SK-MEL-5 (cell line): ENCODE data around the gene HMGN3. TPM values are rescaled to one million over a fixed set of nuclear protein-coding genes. Genes with fewer than 3 reads are reported as not detected.

Source experiments
- DNase-seq: peaks from one replicate; pipeline ENCODE4 v3.0.0-alpha.2; 2016; ENCODE audit warnings: low read depth, low spot score
- in situ Hi-C: cut with HindIII; loops from 2 replicates; pipeline ENCODE4 v1.10.0; 2016; ENCODE audit warnings: low sequenced_read_pairs, high pct_unique_total_duplicates, low pct_unique_long_range_greater_than_20kb
- total RNA-seq: library from RNA; depleted of rRNA; stranded (reverse); fragments of >200 nt; shearing (Covaris generic); gene quantifications from 2 replicates; pipeline ENCODE4 v1.2.3, GENCODE V29; 2014

Gene HMGN3
- total RNA-seq, 1 experiment from 2014 or later = 86.4 TPM

DNA sequence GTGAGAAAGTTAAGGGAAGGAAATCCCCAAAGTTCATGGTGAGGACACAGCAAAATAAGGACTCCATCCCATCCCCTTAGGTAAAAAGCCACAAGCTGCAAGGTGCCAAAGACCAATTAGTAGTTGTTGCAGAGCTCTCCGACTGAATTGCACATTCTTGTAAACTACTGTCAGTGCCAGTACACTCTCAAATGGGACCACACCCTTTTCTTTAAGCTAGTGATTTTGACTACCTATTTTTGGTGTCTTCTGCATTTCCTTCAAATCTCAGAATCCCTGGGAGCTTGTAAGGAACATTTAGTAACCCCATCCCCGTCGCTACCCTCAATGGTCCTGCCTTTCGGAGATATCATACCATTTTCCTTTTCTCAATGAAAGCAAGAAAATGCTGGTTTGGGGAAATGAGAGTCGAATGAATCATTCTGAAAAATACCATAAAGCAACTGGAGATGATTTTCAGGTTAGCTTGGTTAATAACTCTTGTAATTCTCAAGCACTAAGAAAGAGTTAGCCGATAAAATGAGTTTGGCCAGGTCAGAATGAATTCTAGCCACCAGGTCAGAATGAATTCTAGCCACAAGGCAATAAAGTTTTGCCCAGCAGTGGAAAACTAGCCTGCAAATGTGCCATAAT, 5.2 kb upstream of the HMGN3 start:
- in situ Hi-C loops = no loop called here
- no peak for DNase-seq

- in situ Hi-C loops = no loop called here
Measured at GRCh38 chr6:79238919-79239318, 4.4 kb upstream of the HMGN3 start.

DNA sequence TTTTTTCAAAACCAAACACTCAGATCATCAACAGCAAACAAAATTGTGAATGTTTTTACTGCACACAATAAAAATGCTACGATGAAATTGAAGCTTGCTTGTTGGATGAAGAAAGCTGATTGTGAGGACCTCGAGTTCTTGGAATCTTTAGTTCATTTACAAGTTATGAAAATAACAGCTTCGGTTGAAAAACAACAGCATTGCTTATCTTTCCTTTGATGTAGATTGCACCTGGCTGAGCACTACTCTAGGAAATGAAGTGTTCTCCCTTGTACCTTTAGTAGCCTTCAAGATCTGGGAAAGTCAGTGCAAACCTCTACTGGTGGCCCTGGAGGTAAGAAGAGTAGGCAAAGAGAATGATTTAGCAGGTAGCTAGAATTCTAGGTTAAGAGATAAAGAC, 2.2 kb upstream of the HMGN3 start:
- DNase-seq = no peak
- in situ Hi-C loops = no loop called here

More at GRCh38 chr6:79238919-79239318, 4.4 kb upstream of the HMGN3 start:
- no peak for DNase-seq

DNA sequence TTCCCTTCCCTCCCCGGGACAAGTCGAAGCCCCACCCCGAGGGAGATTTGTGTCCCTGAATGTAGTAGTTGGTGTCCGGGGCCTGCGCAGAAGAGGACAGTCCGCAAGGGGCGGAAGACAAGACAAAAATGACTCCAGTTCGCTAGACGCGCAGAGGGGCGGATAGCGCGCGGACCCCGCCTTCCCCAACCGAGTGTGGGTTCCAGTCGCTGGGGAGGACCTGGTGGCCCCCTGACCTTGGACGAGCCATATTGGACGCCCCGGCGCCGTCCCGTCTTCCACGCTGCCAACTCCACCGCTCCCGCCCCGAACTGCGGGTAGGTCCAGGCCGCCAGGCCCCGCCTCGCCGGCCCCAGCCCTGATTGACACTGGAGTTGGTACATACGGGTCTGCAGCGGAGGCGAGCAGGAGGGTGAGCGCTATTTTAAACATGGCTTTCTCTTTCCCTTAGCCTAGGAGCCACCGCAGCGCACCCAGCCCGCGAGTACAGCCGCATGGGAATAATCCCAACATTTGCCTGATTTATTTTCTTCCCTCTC, 802 bp downstream of the HMGN3 start:
- in situ Hi-C loops = no loop called here

DNA sequence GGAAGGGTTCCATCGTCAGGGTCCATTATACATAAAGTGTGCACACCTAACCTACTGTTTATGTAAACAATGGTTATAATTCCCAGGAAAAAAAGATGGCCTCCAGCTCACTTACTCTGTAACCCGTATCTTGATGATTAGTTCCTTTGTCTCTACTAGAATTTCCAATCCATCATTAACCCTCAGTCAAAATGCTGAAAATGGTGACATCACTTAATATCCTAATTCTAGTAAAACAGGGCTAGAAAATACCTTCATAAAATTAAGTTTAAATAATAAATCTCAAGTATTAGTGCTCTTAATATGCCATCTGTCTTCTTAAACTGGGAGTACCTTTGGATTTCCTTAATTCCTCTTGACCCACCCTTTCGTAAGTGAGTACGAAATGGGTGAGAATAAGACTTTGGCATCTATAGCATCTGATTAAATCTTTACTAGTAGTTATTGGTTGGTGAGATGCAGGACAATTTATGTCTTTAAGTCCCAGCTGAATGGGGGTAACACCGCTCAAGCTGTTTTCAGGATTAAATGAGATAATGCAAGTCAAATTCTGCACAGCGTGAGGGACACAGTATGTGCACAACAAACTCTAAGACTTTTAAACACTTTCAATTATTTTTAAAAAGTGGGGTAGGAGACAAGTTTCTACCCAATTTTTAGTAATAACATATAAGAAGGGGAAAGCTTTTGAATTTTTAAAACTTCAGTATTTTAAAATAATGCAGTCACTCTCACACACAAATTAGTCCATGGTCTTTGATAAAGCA, 1.6 kb downstream of the HMGN3 start:
- no peak for DNase-seq
- in situ Hi-C loops = no loop called here

More for the DNA sequence above, 802 bp downstream of the HMGN3 start:
- DNase-seq = peak; percentile 86

DNA sequence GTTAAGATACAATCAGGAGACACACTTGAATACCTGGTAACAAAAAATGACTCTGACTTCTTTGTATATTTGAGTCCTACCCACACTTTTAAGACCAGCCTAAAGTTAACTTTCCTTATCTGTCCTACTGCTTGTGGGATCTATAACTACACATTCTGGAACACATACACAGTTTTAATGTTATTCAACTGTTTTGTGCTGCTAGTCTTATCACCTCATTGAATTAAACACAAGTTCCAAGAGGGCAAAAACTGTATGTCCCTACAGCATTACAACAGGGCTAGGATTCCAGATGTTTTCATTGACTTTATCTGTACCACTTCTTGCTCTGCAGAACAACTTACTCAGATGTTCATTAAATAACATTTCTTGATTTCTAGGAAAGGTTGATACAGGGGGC, 2.8 kb downstream of the HMGN3 start:
- in situ Hi-C loops = no loop called here
- DNase-seq = no peak

- in situ Hi-C loops = no loop called here
- DNase-seq = no peak
Measured at GRCh38 chr6:79231101-79231500, 3.4 kb downstream of the HMGN3 start.

DNA sequence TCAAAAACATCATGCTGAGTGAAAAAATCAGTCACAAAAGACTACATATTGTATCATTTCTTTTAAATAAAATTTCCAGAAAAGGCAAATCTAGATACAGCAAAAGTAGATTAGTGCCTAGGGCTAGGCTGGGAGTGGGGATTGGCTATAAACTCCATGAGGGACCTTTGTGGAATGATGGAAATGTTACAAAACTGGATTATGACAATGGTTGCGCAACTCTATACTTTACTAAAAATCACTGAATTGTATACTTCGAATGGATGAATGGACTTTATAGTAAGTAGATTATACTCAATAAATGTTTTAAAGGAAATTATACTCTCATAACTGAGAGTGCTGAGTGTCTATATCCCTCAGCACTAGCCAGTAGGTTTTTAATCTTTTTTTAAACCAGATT, 4.3 kb downstream of the HMGN3 start:
- in situ Hi-C loops = no loop called here
- no peak for DNase-seq

DNA sequence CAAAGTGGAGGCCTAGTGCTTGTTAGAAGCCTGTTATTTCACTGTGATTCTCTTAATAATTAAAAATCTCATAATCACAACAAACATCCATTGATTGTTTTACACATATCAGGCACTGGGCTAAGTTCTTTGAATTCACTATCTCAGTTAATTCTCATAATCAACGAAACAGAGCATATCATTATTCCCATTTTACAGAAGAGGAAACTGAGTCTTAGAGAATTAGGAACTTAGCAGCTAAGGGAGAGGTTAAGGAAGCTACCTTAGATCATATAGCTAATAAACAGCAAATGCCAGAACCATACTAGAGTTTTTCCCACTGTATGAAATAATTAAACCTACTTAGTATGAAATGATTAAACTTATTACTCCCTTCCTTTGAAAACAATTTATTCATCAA, 7.0 kb downstream of the HMGN3 start:
- in situ Hi-C loops = no loop called here
- no peak for DNase-seq

DNA sequence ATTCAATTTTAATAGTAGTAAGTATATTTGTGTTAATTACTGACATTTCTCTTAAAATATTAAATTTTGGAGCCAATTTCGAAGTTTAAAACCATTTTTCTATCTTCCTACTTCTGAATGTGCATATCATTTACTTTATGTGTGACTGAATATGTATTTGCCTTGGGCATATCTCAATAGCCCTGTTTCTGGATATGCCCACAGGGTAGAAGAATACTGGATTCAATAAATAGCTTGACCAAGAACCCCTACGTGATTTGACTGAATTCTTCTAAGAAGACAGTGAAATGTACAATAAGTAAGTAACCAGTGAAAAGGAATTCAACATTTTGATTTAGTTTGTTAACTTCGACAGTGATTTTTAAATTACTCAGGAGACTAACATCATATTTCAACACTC, 7.8 kb downstream of the HMGN3 start:
- DNase-seq = no peak
- in situ Hi-C loops = no loop called here

DNA sequence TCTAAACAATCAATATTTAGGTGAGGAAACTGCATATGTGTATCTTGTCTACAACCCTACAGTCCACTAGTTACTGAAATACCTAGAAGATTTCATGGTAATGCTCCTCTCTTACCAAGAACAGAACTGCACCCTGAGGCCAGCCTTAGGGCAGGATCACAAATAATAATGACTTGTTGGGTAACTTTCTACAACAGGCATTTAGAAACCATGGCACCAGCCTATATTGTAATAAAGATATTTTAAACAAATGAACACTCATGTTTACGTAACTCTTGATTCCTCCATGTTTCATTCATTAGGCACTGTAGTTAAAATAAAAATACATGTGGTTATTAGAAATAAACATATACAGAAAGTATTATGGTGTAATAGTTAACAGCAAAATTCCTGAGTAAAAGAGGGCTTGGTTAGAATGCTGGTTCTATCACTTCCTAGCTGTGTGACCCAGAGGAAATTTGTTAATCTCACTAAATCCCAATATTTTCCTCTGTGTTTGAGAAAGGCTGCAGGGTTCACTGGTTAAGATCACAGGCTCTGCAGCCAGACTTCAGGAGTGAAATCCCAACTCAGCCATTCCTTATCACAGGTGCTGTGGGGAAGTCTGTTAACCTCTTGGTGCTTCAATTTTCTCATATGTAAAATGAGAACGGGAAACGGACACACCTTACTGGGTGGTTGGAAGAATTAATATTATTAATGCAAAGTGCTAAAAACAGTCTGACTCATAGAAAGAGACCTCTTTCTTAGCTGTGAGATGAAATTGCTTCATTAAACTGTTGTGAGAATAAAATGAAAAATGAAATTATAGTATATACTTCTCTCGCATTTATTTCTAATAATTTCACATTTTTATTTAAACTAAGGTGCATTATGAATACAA, 8.5 kb downstream of the HMGN3 start:
- in situ Hi-C loops = no loop called here

GRCh38 chr6:79223611-79224404, 10.7 kb downstream of the HMGN3 start:
- DNase-seq = no peak
- in situ Hi-C loops = no loop called here

More for the DNA sequence above, 8.5 kb downstream of the HMGN3 start:
- no peak for DNase-seq

GRCh38 chr6:79215213-79215824, 19.2 kb downstream of the HMGN3 start:
- DNase-seq = no peak
- in situ Hi-C loops = no loop called here

- in situ Hi-C loops = no loop called here
- DNase-seq = no peak
Measured at GRCh38 chr6:79212859-79213258, 21.6 kb downstream of the HMGN3 start.

DNA sequence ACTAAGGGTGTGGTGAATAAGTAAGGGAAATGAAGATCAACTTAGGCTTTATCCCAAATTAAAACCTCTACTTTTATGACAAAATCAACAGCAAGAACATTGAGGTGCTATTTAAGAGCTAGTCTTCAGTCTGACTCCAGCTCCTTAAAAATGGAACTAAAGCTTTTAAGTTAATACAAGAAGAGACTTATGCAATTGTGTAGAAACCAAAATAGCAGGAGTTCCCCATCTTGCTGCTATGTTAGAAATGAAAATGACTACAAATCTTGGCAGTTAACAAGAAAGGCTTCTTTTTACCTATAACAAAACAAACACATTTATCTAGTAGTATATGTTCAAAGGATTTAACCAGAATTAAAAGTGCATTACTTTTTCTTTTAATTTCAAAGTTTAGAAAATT, 25.7 kb downstream of the HMGN3 start:
- in situ Hi-C loops = no loop called here
- no peak for DNase-seq

GRCh38 chr6:79203753-79204253, 30.7 kb downstream of the HMGN3 start:
- in situ Hi-C loops = no loop called here
- DNase-seq = no peak

GRCh38 chr6:79202556-79202955, 31.9 kb downstream of the HMGN3 start:
- no peak for DNase-seq
- in situ Hi-C loops = no loop called here
